Mucosa of descending colon (tissue), 3 donors: ENCODE measurements around the gene DRAXIN. TPM values are rescaled to one million over a fixed set of nuclear protein-coding genes. Genes with fewer than 3 reads are reported as not detected.

Experiments
- ATAC-seq: fragments of 200-7000 bp; cut with Tn5 transposase; one replicate; pipeline ENCODE4 v1.9.1; 2020; ENCODE audit warnings: mild to moderate bottlenecking, moderate library complexity
- DNase-seq, 3 donors: peaks; one replicate each; pipeline ENCODE4 v3.0.0-alpha.2; 2020
- H3K36me3 ChIP-seq: fragments of 200-600 bp; one replicate; pipeline ENCODE4 v1.8.0; 2021; ENCODE audit warnings: low read depth, mild to moderate bottlenecking
- H3K4me1 ChIP-seq: fragments of 200-600 bp; one replicate; pipeline ENCODE4 v1.8.0; 2021; ENCODE audit warnings: low read depth, mild to moderate bottlenecking
- H3K4me3 ChIP-seq: fragments of 200-600 bp; one replicate; pipeline ENCODE4 v1.8.0; 2021; ENCODE audit warnings: mild to moderate bottlenecking
- H3K9me3 ChIP-seq: fragments of 200-600 bp; one replicate; pipeline ENCODE4 v1.8.0; 2021; ENCODE audit warnings: mild to moderate bottlenecking
- CTCF ChIP-seq: fragments of 200-600 bp; IDR thresholded peaks from one replicate; pipeline ENCODE4 v1.8.0; 2022; ENCODE audit warnings: antibody characterized with exemption, mild to moderate bottlenecking
- intact Hi-C, 2 donors: fragments of 100-400 bp; cut with DNase I in 1 of 2; cut with micrococcal nuclease in 1 of 2; formaldehyde crosslinking; loops; one replicate each; pipeline versions ENCODE4 v1.11.0 to v1.11.1; 2022; cut with DNase I, micrococcal nuclease
- total RNA-seq, 3 donors: library from RNA; stranded (reverse); fragmentation: NEBNext Ultra II Directional in 2 of 3; extraction: Animal tissue kit (Norgen Biotek cat#: 25700) in 2 of 3; gene quantifications; one replicate each; pipeline versions ENCODE4 v1.2.1 to v1.2.4, GENCODE V29; 2021 to 2023
- donor health status: DM: no; HTN: no; CAD: no; lungs with moderate emphysema.
- donor health status: DM: no; HTN: no; CAD: no.
- donor health status: DM: no; HTN: yes; CAD: no.

Gene DRAXIN
- total RNA-seq, 3 donors from 2014 or later: 0.10 to 0.19 (median 0.17) TPM

- Histone ChIP-seq H3K36me3 (no peaks in the 10 kb centered on the region), H3K4me3 (no peak overlapping the region), H3K9me3 (no peaks in the 10 kb centered on the region), H3K4me1 (peaks cover 4% of the 10 kb centered on the region)
- TF ChIP-seq CTCF: no peak
- no peak for ATAC-seq
- DNase-seq: no peak
- intact Hi-C loops: no loop called here
Measured at GRCh38 chr1:11682287-11682771, 9.2 kb upstream of the DRAXIN start.

DNA sequence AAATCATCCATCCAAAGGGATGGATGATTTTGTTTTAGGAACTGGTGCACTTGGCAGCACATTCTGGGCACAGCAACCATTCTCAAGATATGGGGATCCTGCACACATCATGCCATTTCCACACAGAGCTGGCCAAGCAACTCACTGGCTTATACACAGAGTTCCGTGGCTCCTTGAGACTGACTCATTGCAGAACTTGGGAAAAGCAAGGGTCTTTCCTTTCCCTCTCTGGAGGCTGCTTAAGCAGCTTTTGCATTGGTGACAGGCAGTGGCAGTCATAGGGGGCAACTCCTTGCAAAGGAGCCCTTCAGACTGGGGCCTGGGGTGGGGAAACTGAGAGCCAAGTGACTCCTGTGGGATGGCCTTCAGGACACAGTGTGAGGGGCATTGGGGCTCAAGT, 8.7 kb upstream of the DRAXIN start:
- Histone ChIP-seq H3K9me3 (no peaks in the 10 kb centered on the region), H3K4me3 (no peak overlapping the region), H3K36me3 (no peaks in the 10 kb centered on the region), H3K4me1 (peaks cover 4% of the 10 kb centered on the region)
- no peak for TF ChIP-seq CTCF
- intact Hi-C loops: no loop called here
- no peak for DNase-seq
- ATAC-seq: no peak

DNA sequence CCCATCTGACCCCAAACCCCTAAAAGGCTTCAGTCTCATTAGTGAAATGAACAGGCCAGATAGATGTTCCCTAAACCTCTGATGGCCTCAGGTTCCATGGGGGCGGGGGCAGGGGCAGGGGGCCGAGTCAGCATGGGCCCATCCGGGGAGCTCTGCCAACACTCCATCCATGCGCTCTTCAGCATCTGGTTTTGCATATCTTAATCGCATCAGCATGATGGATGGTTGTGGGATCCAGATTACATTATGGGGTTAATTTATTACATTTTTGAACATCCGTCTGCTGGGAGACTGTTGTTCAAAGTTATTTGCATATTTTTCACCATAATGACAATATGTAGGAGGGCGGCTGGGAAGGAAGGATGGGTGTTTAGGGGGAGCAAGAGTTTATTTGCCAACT, 7.4 kb upstream of the DRAXIN start:
- no peak for ATAC-seq
- no peak for DNase-seq
- intact Hi-C loops: no loop called here
- Histone ChIP-seq H3K4me3 (no peak overlapping the region), H3K36me3 (no peaks in the 10 kb centered on the region), H3K4me1 (peaks cover 4% of the 10 kb centered on the region), H3K9me3 (no peaks in the 10 kb centered on the region)
- no peak for TF ChIP-seq CTCF

DNA sequence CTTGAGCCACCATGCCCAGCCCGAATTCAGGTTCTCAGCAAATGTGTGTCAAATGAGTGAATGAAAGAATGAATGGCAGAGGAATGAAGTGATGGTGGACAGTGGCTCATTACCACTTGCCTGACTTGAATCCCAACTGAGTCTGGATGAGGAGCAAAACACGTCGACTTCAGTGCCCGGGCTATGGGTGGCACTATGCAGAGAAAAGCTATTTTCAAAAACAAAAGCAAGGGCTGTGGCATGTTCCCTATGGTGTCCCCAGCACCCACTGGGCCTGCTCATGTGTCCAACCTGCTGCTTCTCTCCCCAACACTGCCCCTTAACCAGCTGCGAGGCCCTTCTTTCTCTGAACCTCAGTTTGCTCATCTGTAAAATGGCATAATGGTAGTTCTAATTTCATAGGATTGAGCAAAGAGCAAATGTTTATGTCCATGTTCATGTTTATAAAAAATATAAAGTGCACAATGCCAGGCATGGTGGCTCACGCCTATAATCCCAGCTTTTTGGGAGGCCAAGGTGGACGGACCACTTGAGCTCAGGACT, 6.2 kb upstream of the DRAXIN start:
- H3K4me1 ChIP-seq: peaks cover 3% of the 10 kb centered on the region
- DNase-seq: no peak
- intact Hi-C loops: no loop called here
- no peak for TF ChIP-seq CTCF
- ATAC-seq: no peak
- no peaks in the 10 kb centered on the region for H3K36me3 ChIP-seq
- no peak overlapping the region for H3K4me3 ChIP-seq
- no peaks in the 10 kb centered on the region for H3K9me3 ChIP-seq

- no peaks in the 10 kb centered on the region for H3K36me3 ChIP-seq
- peaks cover 14% of the 10 kb centered on the region for H3K4me1 ChIP-seq
- intact Hi-C loops: no loop called here
- no peak for TF ChIP-seq CTCF
- H3K9me3 ChIP-seq: no peaks in the 10 kb centered on the region
- no peak for DNase-seq
- no peak overlapping the region for H3K4me3 ChIP-seq
- no peak for ATAC-seq
Measured at GRCh38 chr1:11688506-11688905, 3.0 kb upstream of the DRAXIN start.
